Heart left ventricle (tissue), 16 donors: Measurements from ENCODE around the gene ADGRG7. TPM values are rescaled to one million over a fixed set of nuclear protein-coding genes. Genes with fewer than 3 reads are reported as not detected.

Source experiments
- ATAC-seq, 4 donors: fragments of 200-7000 bp; cut with Tn5 transposase; one replicate each; pipeline ENCODE4 v1.9.1; 2020 to 2022; ENCODE audit warnings: moderate library complexity in 4 of 4, mild to moderate bottlenecking in 3 of 4, moderate number of reproducible peaks in 1 of 4
- DNase-seq, 5 donors: peaks; one replicate each; pipeline ENCODE4 v3.0.0-alpha.2; 2020
- H3K27ac ChIP-seq, 12 donors: fragments of 200-600 bp; sonication (generic) in 4 of 12; one replicate each; pipeline versions ENCODE4 v1.5.0 to v1.8.0; 2016 to 2022; ENCODE audit warnings: mild to moderate bottlenecking in 2 of 12
- H3K27me3 ChIP-seq, 9 donors: fragments of 200-600 bp; sonication (generic) in 2 of 9; one replicate each; pipeline versions ENCODE4 v1.5.1 to v1.8.0; 2016 to 2022; ENCODE audit warnings: mild to moderate bottlenecking in 3 of 9
- H3K36me3 ChIP-seq, 9 donors: fragments of 200-600 bp; sonication (generic) in 2 of 9; one replicate each; pipeline versions ENCODE4 v1.5.0 to v1.8.0; 2018 to 2022; ENCODE audit warnings: mild to moderate bottlenecking in 2 of 9
- H3K4me1 ChIP-seq, 12 donors: fragments of 200-600 bp; sonication (generic) in 4 of 12; one replicate each; pipeline versions ENCODE4 v1.5.0 to v1.8.0; 2016 to 2022; ENCODE audit warnings: mild to moderate bottlenecking in 3 of 12
- H3K4me3 ChIP-seq, 12 donors: fragments of 200-600 bp; sonication (generic) in 4 of 12; one replicate each; pipeline versions ENCODE4 v1.5.0 to v1.8.0; 2017 to 2022; ENCODE audit warnings: mild to moderate bottlenecking in 9 of 12, moderate library complexity in 4 of 12
- H3K9me3 ChIP-seq, 12 donors: fragments of 200-600 bp; sonication (generic) in 4 of 12; one replicate each; pipeline versions ENCODE4 v1.5.0 to v1.8.0; 2016 to 2022; ENCODE audit warnings: mild to moderate bottlenecking in 1 of 12
- CTCF ChIP-seq, 12 donors: fragments of 200-600 bp; sonication (generic) in 4 of 12; IDR thresholded peaks; one replicate each; pipeline versions ENCODE4 v1.5.0 to v1.8.0; 2018 to 2022; ENCODE audit warnings: antibody characterized with exemption in 12 of 12, mild to moderate bottlenecking in 5 of 12
- POLR2A ChIP-seq, 2 donors: fragments of 450-650 bp; IDR thresholded peaks; one replicate each; pipeline ENCODE4 v1.6.1; 2017; ENCODE audit warnings: antibody characterized with exemption in 2 of 2, mild to moderate bottlenecking in 2 of 2, moderate library complexity in 2 of 2
- WGBS, 4 donors: extraction: QIAGEN DNeasy Blood & Tissue Kit in 2 of 4; methylation state at CpG; one replicate each; pipeline versions ENCODE4 v1.1.5 to v1.1.7; 2013 to 2018; 5-methylcytosine and 5-hydroxymethylcytosine counted together
- intact Hi-C, 10 donors: fragments of 100-400 bp; cut with DNase I; formaldehyde crosslinking; loops; one replicate each; pipeline versions ENCODE4 v1.11.1 to v1.14.2; 2022
- polyA plus RNA-seq, 2 donors: library from polyadenylated mRNA; stranded (reverse); fragments of 200-250 nt; gene quantifications; one replicate each; pipeline ENCODE4 v1.2.3, GENCODE V29; 2013
- total RNA-seq, 9 donors: library from RNA; depleted of rRNA in 2 of 9; stranded (reverse); fragments of >200 nt in 2 of 9; fragmentation: NEBNext Ultra II Directional in 3 of 9; extraction: Animal tissue kit (Norgen Biotek cat#: 25700) in 3 of 9; gene quantifications; one replicate each; pipeline versions ENCODE4 v1.1.0 to v1.2.4, GENCODE V29; 2016 to 2023
- donor health status: ischemic (EF 13 %, LVEDD 7.1; RV severe dilation, severe dysfunction).
- donor health status: healthy with polysubstance abuse.
- donor health status: DM: no; HTN: yes; CAD: no.
- donor health status: DM: no; HTN: no; CAD: no.
- donor health status: ischemic (EF 25% LVEDD 6.9; RV normal size, moderate dysfunction).
- donor health status: ischemic (EF 25% LVEDD 5.7; RV mildly dilated, moderate dysfunction).
- donor health status: healthy.
- donor health status: DM: yes; HTN: yes; CAD: no.
- donor health status: ischemic (EF 35%, LVEDD 5.7; RV mildly dilated, moderate dysfunction).
- donor health status: nonischemic (EF 11% LVEDD 7.7; RV severe dilation, severe dysfunction).
- donor health status: DM: yes; HTN: yes; CAD: no.
- donor health status: PGD.
- donor health status: ischemic (EF 29% LVEDD 5.4; RV normal size, mild dysfunction).
- donor health status: nonischemic (EF 23%, LVEDD 6.1; RV moderate dilation, normal function).

The ADGRG7 gene
- total and polyA plus RNA-seq, 11 donors = 0.23 TPM; not detected in 10

- Histone ChIP-seq H3K4me3 (no peak overlapping the region), H3K4me1 (peaks cover 0 to 20% (median 1%) of the 10 kb centered on the region in 12 donors), H3K27me3 (no peaks in the 10 kb centered on the region), H3K36me3 (peaks cover 0 to 100% (median 97%) of the 10 kb centered on the region in 9 donors), H3K27ac (no peak overlapping the region), H3K9me3 (no peaks in the 10 kb centered on the region)
- intact Hi-C loops = loop anchor here in 1 of 10 donors (10.0 kb wide), 1 partner anchor 645 kb away; no protein-coding TSS in a partner anchor
- TF ChIP-seq CTCF (IDR thresholded peaks at IDR 0.05) (no peak), POLR2A (IDR thresholded peaks at IDR 0.05) (no peak)
- ATAC-seq = peak in 2 of 4 donors; percentile 20 to 26
- 82 to 95% (median 92%) methylated on average over 1 of the region's 1 CpG for WGBS, 4 donors
- no peak for DNase-seq
These were observed 130.8 kb downstream of the ADGRG7 start for GRCh38 chr3:100740207-100740606.

- 88 to 93% (median 91%) methylated on average over 3 of the region's 3 CpGs for WGBS, 4 donors
- peaks cover 2 to 100% (median 97%) of the 10 kb centered on the region in 9 donors for H3K36me3 ChIP-seq
These were observed 134.1 kb downstream of the ADGRG7 start for GRCh38 chr3:100743535-100743934.

GRCh38 chr3:100744671-100745070, 135.3 kb downstream of the ADGRG7 start:
- TF ChIP-seq POLR2A (IDR thresholded peaks at IDR 0.05) (no peak), CTCF (IDR thresholded peaks at IDR 0.05) (no peak)
- Histone ChIP-seq H3K9me3 (no peaks in the 10 kb centered on the region), H3K27ac (no peak overlapping the region), H3K36me3 (peaks cover 2 to 100% (median 97%) of the 10 kb centered on the region in 9 donors), H3K4me1 (peaks cover 0 to 13% (median 0%) of the 10 kb centered on the region in 12 donors), H3K27me3 (no peaks in the 10 kb centered on the region), H3K4me3 (no peak overlapping the region)
- no peak for ATAC-seq
- DNase-seq = no peak
- WGBS, 4 donors = 95 to 99% (median 97%) methylated on average over 2 of the region's 2 CpGs
- intact Hi-C loops = loop anchor here in 1 of 10 donors (10.0 kb wide), 1 partner anchor 640 kb away; no protein-coding TSS in a partner anchor

More at GRCh38 chr3:100743535-100743934, 134.1 kb downstream of the ADGRG7 start:
- H3K4me1 ChIP-seq = peaks cover 0 to 16% (median under 1%) of the 10 kb centered on the region in 12 donors
- H3K4me3 ChIP-seq = no peak overlapping the region
- H3K9me3 ChIP-seq = no peaks in the 10 kb centered on the region
- intact Hi-C loops = loop anchor here in 1 of 10 donors (10.0 kb wide), 1 partner anchor 641 kb away; no protein-coding TSS in a partner anchor
- ATAC-seq = no peak
- no peaks in the 10 kb centered on the region for H3K27me3 ChIP-seq
- TF ChIP-seq CTCF (IDR thresholded peaks at IDR 0.05) (no peak), POLR2A (IDR thresholded peaks at IDR 0.05) (no peak)
- no peak overlapping the region for H3K27ac ChIP-seq
- DNase-seq = no peak

Other genes starting within 250 kb of the ADGRG7 start
- gene TOMM70, start 208.5 kb upstream of the ADGRG7 start, total RNA-seq = 10 to 100 TPM; 39.1 to 67.0 (median 57.2) TPM
- gene TOMM70, start 208.5 kb upstream of the ADGRG7 start, polyA plus RNA-seq = 10 to 100 TPM; 25.9 to 45.7 TPM
- 1 to 10 TPM; 2.5 to 5.9 (median 3.7) TPM for gene LNP1, start 208.1 kb upstream of the ADGRG7 start, total RNA-seq
- gene LNP1, start 208.1 kb upstream of the ADGRG7 start, polyA plus RNA-seq = 1 to 10 TPM; 1.4 to 2.8 TPM
- 1 to 10 TPM; 1.8 to 6.6 (median 3.1) TPM for gene TMEM45A, start 117.0 kb upstream of the ADGRG7 start, total RNA-seq
- gene TMEM45A, start 117.0 kb upstream of the ADGRG7 start, polyA plus RNA-seq = 10 to 100 TPM in 1 of 2 donors, 1 to 10 TPM in 1; 1.9 to 11.2 TPM
- 100 to 1,000 TPM in 2 of 9 donors, 10 to 100 TPM in 7; 68.2 to 103 (median 90.5) TPM for gene TFG, start 99.9 kb downstream of the ADGRG7 start, total RNA-seq
- 100 to 1,000 TPM in 1 of 2 donors, 10 to 100 TPM in 1; 54.9 to 115 TPM for gene TFG, start 99.9 kb downstream of the ADGRG7 start, polyA plus RNA-seq